CD4-positive, alpha-beta T cell treated with Interleukin-4 for 1 hour (primary cell): ENCODE measurements around the gene NOTCH4.
A peak's percentile ranks its signal among the peaks of the same experiment; 100 is the strongest.
"Not testable (repeated sequence)": the region's sequence is repeated elsewhere in the genome, so short reads cannot be mapped to it uniquely, and the experiment has no call there.

ENCODE experiments used
- DNase-seq, 2 donors: peaks; one replicate each; pipeline ENCODE4 v3.0.0-alpha.2; 2020 to 2022

The NOTCH4 gene

GRCh38 chr6:32192608-32193039, 31.2 kb downstream of the NOTCH4 start, which contains the start of gene GPSM3:
GPSM3 (minus strand) TSS chr6:32192643; CDS start chr6:32192513, 130 bp downstream.
- DNase-seq = peak; percentile 59 to 69

GRCh38 chr6:32191696-32192607, 31.9 kb downstream of the NOTCH4 start:
- peak; percentile 46 to 64 for DNase-seq

GRCh38 chr6:32190911-32191677, 32.8 kb downstream of the NOTCH4 start:
- DNase-seq = no peak

- peak; percentile 93 to 94 for DNase-seq
Measured at GRCh38 chr6:32190054-32190851, 33.6 kb downstream of the NOTCH4 start, which contains the start of gene PBX2. PBX2 (minus strand) TSS chr6:32190202; CDS start chr6:32189915, 287 bp downstream.

GRCh38 chr6:32189742-32190053, 34.2 kb downstream of the NOTCH4 start:
- DNase-seq = no peak

GRCh38 chr6:32189069-32189741, 34.7 kb downstream of the NOTCH4 start:
- no peak for DNase-seq

GRCh38 chr6:32188381-32189068, 35.3 kb downstream of the NOTCH4 start:
- no peak for DNase-seq

GRCh38 chr6:32187725-32188380, 36.0 kb downstream of the NOTCH4 start:
- DNase-seq = not testable (repeated sequence)

GRCh38 chr6:32187009-32187709, 36.7 kb downstream of the NOTCH4 start:
- no peak for DNase-seq

GRCh38 chr6:32186151-32186840, 37.6 kb downstream of the NOTCH4 start:
- DNase-seq = not testable (repeated sequence)

GRCh38 chr6:32185681-32186131, 38.2 kb downstream of the NOTCH4 start:
- DNase-seq = peak; percentile 56 to 77

- no peak for DNase-seq
Measured at GRCh38 chr6:32184084-32184640, 39.7 kb downstream of the NOTCH4 start, which contains the start of gene AGER. AGER (minus strand) TSS chr6:32184253; CDS start chr6:32184222, 31 bp downstream.

- no peak for DNase-seq
Measured at GRCh38 chr6:32183483-32184083, 40.3 kb downstream of the NOTCH4 start.

- no peak for DNase-seq
Measured at GRCh38 chr6:32183030-32183429, 40.8 kb downstream of the NOTCH4 start.

- DNase-seq = no peak
Measured at GRCh38 chr6:32182555-32182981, 41.3 kb downstream of the NOTCH4 start.

- no peak for DNase-seq
Measured at GRCh38 chr6:32181915-32182529, 41.8 kb downstream of the NOTCH4 start.

GRCh38 chr6:32181148-32181702, 42.6 kb downstream of the NOTCH4 start:
- DNase-seq = no peak
